ENCODE results near the gene GPRIN1. TPM values are rescaled to one million over a fixed set of nuclear protein-coding genes. Genes with fewer than 3 reads are reported as not detected.

Gene GPRIN1
- total and polyA plus RNA-seq, 2 of the 4 experiments (the other 2 are of a cell fraction): 3.0 to 4.7 TPM

DNA sequence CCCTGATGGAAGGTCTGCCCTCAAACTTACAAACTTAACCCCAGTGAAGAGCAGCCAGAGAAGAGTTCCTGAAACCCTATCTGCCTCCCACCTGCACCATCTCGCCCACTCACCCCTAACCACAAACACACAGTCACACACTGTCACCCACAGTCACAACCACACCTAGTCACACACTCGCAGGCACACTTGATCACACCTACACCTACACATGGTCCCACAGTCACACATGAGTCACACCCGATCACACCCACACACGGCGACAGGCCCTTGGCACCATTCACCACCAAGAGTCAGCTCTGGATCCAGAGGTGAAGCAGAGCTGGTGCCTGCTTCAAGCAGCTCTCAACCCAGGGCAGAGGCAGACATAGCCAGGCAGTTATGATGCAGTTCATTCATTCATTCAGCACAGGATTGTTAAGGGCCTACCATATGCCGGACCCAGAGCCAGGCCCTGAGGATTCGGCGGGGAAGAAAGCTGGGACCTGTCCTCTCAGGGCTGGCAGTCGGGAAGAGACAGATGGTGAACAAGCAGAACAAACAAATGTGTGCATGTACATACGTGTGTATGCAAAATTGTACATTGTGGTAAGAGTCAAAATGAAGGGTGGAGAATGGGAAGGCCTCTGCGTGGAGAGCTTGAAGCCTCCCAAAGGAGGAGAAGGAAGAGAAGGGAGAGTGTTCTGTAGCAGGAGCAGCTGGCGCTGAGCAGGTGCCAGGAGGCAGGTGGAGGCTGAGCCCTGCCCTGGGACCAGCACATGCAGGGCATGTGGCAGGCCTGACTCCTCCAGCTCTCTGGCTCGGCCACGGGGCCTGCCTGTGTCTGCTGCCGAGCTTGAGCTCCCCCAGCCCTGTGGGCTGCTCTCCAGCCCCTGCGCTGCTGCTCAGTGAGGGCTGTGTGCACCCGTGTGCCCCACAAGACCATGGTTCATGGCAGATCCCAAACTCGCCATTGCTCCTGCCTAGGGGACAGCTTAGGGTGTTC is 43.7 kb upstream of the GPRIN1 start:
- H3K4me3 ChIP-seq (ENCODE audit: insufficient read depth, low read depth, low read length): no peak overlapping the region
- H3K79me1 ChIP-seq (ENCODE audit: low read depth in 1 of 2, low read length in 2 of 2): peaks cover 0 to 28% of the 10 kb centered on the region in 2 experiments
- no peak overlapping the region for H2AFZ ChIP-seq (replicated peaks; ENCODE audit: low read length, poor library complexity)
- no peak overlapping the region for H4K91ac ChIP-seq (ENCODE audit: insufficient read depth, low read depth, low read length)
- no peak overlapping the region for H2AK5ac ChIP-seq (ENCODE audit: low read depth, low read length)
- H4K5ac ChIP-seq (ENCODE audit: low read depth, low read length): no peak overlapping the region
- BruUV-seq (replicated peaks): no TSS peak
- intact Hi-C loops (cut with micrococcal nuclease) (no loop called here), dilution Hi-C loops (cut with HindIII; ENCODE audit: low sequenced_read_pairs, unreplicated experiment) (no loop called here), in situ Hi-C loops (cut with MboI; ENCODE audit: low sequenced_read_pairs) (no loop called here)
- ChIA-PET CTCF (interaction anchor here (0.6 kb wide), 1 partner anchor 232 kb away, joined by 3 read pairs; no protein-coding TSS in a partner anchor), POLR2A (ENCODE audit: unreplicated experiment) (no interaction called here)
- 0 out of 2 replicates have a peak, but pooled peaks cover 2% of the 10 kb centered on the region for H3K4me1 ChIP-seq (ENCODE audit: control insufficient read depth, insufficient read depth, low read length)
- no peak overlapping the region for H3K9ac ChIP-seq (ENCODE audit: low read depth, low read length)
- H3K14ac ChIP-seq (replicated peaks; ENCODE audit: low read depth, low read length): no peak overlapping the region
- H3K36me3 ChIP-seq (ENCODE audit: control insufficient read depth, insufficient read depth, low read length): peaks cover 10% of the 10 kb centered on the region; the same call in 1 of the 2 replicates
- H2BK15ac ChIP-seq (ENCODE audit: low read depth, low read length): no peak overlapping the region
- no peaks in the 10 kb centered on the region for H3K27me3 ChIP-seq (ENCODE audit: control insufficient read depth, insufficient read depth, low read length)
- peak; percentile 10; the same call in 1 of the 2 replicates for ATAC-seq (ENCODE audit: low read depth)
- DNase-seq: peak; percentile 68
- no peak overlapping the region for H4K8ac ChIP-seq (ENCODE audit: low read depth in 2 of 2, low read length in 2 of 2)
- H3K9me3 ChIP-seq (ENCODE audit: control insufficient read depth, insufficient read depth, low read length): no peaks in the 10 kb centered on the region
- 79% methylated on average over 12 of the region's 18 CpGs; no CpG with 5 or more reads in 1 of the 2 experiments for WGBS, 2 experiments (ENCODE audit: extremely low coverage in 2 of 2, insufficient read length in 1 of 2)
- H3K9me1 ChIP-seq (ENCODE audit: insufficient read depth, low read length): peaks cover 3% of the 10 kb centered on the region; the same call in 1 of the 2 replicates
- TF ChIP-seq MXI1 (IDR thresholded peaks at IDR 0.05; ENCODE audit: borderline replicate concordance, low read depth, low read length) (no peak), RCOR1 (IDR thresholded peaks at IDR 0.05; ENCODE audit: insufficient replicate concordance, low read length) (peak; percentile 33), FOS (IDR thresholded peaks at IDR 0.05; ENCODE audit: low read depth, low read length) (peak; percentile 49; the same call in 1 of the 2 replicates), BHLHE40 (IDR thresholded peaks at IDR 0.05; ENCODE audit: low read depth, low read length) (peak; percentile 91)
- peaks cover 37% of the 10 kb centered on the region for H4K20me1 ChIP-seq (ENCODE audit: insufficient read depth, low read length)
- H3K27ac ChIP-seq (ENCODE audit: insufficient read depth, low read length): no peak overlapping the region
- no peak overlapping the region for H3K23ac ChIP-seq (ENCODE audit: low read depth, low read length)
- no peak overlapping the region for H3K18ac ChIP-seq (ENCODE audit: low read depth, low read length)
- H3K4me2 ChIP-seq (ENCODE audit: low read depth, low read length): no peak overlapping the region
- no peak overlapping the region for H2AK9ac ChIP-seq (replicated peaks; ENCODE audit: low read depth, low read length, poor library complexity)
- no peak overlapping the region for H3K56ac ChIP-seq (ENCODE audit: extremely low read depth, insufficient read depth, low read length)
- no peak overlapping the region for H2BK120ac ChIP-seq (ENCODE audit: low read depth, low read length)
- H2BK5ac ChIP-seq (ENCODE audit: low read depth, low read length, poor library complexity, severe bottlenecking): no peak overlapping the region
- H3K4ac ChIP-seq (ENCODE audit: low read depth, low read length): no peak overlapping the region
- no peak overlapping the region for H2BK20ac ChIP-seq (ENCODE audit: low read depth, low read length)

Data from IMR-90 (cell line).